HCEC 1CT (cell line): Measurements from ENCODE around the gene SRL.
"Not testable (repeated sequence)": the region's sequence is repeated elsewhere in the genome, so short reads cannot be mapped to it uniquely, and the experiment has no call there.

Source experiments
- DNase-seq: peaks from one replicate; pipeline ENCODE4 v3.0.0-alpha.2; 2017

Gene SRL

DNA sequence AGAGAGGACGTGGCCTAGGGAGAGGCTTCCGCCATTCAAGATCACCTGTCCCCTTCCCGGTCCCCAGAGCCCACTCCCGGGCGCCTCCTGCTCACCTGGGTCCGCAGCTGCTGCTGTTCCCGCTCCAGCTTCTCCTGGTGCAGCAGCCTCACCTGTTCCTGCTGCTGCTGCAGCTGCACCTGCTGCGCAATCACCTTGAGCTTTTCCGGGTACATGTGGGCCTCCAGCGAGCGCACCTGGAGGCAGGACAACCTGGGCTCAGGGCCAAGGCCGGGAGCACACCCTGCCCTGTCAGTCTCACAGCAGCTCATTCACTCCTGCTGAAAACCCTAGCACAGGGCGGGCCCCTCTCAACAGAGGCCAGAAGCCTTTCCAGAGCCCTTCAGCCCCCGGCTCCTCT, 18.5 kb upstream of the SRL start:
- DNase-seq, result no peak

DNA sequence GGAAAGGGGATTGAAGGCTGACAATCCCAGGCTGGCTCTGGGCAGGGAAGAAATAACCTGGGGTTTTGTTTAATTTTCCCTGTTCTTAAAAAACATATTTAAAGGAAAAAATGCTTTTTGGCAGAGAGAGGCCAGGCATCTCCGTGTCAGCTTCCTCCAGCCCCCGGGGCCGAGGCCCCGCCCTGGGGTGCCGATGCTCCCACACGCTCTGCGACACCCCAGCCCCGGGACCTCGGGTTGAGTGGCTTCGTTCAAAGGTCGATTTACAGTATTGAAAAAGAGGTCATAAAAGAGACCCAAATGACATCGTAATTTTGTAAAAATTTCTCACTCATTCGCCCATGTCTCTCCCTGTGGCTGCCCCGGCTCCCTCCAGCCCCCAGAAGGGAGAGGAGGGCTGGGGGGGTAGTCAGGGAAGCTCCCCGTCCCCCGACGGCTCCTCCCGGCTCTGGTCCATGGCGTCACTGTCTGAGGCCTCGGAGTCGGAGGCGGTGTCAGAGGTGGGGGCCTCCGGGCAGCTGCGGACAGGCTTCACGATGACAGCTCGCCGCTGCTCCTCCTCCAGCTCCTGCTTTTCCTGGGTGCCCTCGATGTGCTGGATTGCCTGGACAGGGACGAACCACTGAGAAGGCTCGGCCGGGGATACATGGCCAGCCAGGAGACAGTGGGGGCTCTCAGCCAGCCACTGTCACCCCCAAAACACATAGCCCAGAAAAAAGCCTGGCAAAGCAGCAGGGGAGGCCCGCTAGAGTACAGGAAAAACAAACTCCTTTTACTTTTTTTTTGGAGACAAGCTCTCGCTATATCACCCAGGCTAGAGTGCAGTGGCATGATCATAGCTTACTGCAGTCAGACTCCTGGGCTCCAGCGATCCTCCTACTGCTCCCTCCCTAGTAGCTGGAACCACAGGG, 16.0 kb upstream of the SRL start:
- no peak for DNase-seq

DNA sequence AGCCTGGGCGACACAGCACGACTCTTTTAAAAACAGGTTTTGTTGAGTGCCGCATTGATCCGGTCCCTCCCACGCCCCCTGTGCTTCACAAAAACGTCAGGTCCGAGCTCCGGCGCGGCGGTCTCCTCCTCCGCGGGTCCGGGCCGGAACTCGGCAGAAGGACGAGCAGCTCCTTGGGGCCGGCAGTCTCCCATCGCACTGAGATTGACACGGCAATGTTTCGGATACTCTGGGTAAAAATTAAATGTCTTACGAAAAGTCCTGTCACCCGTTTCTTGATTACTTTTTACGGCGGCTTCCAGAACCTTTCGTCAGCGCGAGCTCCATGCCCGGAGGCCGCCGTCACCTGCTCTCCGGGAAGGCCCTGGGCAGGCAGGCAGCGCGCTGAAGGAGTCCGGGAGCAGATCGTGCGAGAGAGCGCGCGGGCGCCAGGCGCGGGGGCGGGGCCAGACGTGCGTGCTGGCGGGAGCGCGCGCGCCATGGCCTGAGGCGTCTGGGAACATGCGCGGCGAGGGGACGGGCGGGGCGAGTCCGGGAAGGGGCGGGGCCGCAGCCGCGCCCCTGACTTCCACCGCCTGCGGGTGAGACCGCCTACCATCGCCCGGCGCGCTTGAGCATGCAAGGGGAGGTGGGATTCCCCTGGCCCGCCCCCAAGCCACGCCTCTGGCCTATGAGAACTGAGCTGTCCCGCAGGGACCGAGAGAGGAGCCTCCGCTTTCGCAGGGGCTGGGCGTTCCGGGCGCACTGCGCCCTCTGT, 11.7 kb upstream of the SRL start:
- peak; percentile 99 for DNase-seq

DNA sequence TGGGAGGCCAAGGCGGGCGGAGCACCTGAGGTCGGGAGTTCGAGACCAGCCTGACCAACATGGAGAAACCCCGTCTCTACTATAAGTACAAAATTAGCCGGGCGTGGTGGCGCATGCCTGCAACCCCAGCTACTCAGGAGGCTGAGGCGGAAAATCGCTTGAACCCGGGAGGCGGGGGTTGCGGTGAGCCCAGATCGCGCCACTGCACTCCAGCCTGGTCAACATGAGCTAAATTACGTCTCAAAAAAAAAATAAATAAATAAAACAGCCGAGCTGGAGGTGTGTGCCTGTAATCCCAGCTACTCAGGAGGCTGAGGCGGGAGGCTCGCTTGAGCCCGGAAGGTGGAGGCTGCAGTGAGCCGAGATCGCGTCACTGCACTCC, 11.1 kb upstream of the SRL start:
- DNase-seq, result not testable (repeated sequence)

DNA sequence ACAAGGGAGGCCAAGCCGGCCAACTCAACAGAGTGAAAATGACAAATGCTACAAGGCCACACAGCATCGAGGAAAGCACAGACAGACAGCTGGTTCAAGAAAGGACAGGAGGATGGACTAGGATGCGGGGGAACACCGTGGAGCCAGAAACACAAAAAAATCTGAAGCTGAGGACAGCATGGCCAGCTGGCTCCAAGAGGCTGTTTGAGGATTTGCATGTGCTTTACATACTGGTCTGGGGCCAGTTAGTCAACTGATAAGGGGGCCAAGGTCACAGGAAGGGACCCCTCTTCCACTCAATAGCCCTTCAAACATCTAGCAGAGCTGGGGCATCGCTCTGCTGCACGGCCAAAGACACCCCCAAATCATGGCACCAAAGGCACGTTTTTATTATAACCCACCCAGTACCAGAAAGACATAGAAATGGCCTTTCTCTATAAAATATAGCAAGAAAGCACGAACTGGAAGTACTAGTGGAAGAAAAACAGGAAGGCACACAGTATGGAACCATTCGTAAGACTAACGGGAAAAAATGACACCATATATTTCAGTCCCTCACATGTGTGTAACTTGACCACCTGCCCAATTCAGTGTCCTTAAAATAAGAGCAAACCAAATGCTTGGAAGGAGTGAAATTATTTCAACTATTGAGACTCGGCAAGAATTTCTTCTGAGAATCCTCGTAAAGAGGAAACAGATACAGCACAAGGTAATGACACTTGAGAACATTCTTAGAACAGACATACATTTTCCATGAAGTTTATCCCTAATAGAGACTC, 7.8 kb upstream of the SRL start:
- no peak for DNase-seq

DNA sequence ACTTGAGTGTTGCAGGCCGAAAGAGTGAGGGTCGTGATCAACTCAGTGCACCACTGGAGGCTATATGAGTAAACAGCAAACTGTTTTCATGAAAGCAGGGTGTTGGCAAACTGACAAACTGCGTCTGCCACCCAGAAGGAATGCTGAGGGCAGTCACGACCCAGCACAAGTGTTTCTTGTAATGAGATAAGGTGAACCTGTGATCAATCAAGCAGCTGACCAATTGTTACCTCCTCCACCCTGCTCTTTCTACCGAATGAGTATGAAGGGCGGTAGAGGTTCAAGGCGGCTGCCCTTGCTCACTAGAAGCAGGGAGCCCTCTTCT, 5.5 kb upstream of the SRL start:
- no peak for DNase-seq

DNA sequence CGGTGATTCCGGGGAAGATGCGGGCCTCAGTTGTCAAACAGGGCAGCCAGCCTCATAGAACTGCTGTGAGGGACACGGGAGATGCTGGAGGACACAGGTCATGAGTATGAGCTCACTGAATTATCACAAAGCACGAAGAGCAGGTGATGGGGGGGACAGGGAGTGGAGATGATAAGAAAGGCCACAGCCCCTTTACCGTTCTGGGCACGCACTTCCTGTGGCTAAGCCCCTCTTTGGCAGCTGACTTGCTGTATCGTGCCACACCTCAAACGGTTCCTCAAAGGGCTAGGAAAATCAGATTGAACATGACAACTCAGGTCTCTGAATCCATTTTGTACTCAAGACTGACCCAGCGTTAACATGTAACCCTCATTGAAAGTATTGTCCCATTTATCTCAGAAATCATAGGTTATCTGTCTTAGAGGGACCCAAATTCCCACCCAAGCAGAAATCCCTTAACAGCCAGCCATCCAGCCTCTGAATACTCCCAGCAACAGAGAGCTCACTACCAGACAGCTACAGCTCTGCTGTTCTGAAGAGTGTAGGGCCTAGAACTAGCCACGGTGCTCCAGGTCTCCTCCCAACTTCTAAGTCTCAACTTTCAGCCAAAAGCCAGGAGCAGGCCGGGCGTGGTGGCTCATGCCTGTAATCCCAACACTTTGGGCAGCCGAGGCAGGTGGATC, 5.0 kb upstream of the SRL start:
- DNase-seq, result no peak

DNA sequence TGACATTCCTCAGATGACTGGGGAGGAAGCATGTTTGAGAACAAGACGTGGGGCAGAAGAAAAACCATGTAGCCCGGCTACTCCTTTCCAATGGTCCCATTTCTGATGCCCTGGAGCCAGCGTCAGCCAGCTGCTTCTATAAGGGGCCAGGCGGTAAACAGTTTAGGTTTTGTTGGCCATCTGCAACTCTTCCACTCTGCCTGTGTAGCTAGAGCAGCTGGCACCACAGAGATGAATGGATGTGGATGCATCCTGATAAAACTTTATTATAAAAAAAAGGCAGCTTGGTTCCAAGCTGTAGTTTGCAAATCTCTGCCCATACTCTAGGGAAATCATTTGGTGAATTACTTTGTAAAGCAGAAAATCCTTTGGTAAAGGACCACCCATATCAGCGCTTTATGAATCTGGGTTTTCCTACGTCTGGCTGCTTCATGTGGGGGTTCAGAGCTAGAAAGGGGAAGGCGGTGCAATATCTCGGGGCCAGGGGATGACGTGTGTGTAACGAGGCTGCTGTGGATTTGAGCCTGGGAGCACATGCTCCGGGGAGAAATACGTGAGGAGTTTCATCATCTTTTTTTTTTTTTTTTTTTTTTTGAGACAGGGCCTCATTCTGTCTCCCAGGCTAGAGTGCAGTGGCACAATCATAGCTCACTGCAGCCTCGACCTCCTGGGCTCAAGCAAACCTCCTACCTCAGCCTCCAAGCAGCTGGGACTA, 3.4 kb upstream of the SRL start:
- peak; percentile 20 for DNase-seq

DNA sequence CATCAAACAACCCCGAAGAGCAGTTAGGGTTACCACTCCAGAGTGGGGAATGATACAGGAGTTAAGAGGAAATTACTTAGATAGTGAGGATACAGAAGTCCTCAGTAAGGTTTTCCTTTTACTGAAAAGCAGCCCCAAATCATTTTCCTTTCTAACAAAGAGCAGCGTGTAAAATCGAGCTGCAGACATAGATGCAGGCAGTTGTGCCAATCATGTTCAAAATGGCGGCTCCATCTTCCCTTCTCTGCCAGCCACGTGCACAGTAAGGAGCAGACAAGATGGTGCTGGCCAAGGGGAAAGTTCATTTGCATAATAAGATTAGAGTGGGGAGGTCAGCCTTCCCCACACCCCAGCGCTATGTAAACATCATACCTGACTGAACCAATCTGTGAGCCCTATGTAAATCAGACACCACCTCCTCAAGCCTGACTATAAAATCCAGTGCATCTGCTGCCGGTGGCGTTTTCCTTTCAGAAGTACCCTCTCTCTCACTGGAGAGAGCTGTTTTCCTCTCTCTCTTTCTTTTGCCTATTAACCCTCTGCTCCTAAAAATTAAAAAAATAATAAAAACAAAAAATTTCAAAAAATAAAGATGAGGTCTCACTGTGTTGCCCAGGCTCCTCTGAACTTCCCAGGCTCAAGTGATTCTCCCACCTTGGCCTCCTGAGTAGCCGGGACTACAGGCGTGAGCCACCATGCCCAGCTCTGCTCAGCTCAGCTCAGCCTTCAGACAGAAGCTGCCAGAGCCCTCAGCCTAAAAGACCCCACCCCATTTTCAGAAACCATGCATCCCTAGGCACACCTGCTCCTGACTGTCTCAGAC, 2.6 kb upstream of the SRL start:
- DNase-seq, result no peak

DNA sequence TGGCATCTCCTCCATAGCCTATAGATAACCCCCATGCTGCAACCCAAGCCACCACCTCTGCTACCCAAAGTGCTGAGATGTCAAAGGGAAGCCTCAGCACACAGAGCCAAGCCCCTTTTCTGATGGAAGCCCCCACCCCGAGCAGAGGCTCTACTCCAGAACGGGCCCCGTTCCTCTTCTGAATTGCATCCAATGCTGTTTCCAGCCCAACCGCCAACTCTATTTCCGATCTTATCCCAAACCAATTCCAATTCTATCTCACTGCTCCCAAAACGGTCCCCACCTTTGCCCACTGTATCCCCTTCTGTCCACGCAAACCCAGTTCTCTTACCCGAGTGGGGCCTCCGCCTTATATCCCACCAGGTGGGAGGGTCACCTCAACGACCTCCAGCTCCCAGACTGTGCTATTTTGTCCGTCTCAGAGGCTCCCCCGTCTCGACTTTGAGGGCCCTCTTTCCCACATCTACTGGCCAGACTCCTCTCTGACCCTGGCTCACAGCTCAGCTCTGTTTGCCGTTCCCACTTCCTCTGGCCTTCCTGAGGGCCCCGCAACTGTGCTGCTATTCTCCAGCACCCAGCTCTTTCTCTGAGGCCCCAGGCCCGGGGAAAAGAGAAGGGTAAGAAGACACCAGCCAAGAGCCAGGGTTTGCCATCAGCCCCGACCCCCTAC, 487 bp downstream of the SRL start:
- DNase-seq, result no peak

DNA sequence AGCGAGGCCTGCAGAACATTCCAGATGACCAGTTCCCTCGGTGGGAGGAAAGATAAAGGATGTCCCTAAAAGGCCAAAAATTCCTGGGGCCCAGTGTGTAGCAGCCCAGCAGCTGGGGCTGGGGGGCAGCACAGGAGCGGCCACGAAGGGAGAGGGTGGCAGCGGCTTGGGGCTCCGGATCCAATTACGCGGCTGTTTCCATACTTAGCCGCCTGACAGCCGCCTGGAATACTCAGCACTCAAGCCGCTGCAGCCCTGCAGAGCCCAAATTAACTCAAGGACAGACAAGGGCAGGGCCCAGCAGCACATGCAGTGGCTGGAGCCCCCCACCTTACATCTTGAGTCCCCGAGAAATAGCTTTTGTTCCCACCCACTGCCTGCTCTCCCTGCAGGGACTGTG, 1.3 kb downstream of the SRL start:
- DNase-seq, result no peak

DNA sequence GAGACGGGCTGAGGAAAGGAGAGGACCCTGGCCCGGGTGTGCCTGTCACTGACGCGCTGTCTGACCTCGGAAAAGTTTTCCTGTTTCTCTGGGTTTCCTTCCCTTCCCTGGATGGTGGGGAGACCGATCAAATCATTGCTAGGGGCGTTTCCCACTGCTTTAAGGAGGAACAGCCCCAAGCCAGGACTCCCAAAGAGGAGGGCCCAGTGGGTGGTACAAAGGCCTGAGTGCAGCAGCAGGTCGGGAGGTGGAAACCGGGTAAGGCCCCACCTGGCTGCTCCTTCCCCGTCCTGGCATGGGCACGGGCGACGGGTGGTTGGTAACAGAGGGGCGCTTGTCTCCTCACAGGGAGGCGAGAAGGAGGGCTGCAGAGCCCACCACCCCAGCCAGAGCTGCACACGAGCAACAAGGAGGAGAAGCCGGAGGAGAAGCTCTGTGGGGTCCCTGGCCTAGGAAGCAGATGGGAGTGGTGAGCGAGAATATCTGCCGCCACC, 2.2 kb downstream of the SRL start:
- no peak for DNase-seq

DNA sequence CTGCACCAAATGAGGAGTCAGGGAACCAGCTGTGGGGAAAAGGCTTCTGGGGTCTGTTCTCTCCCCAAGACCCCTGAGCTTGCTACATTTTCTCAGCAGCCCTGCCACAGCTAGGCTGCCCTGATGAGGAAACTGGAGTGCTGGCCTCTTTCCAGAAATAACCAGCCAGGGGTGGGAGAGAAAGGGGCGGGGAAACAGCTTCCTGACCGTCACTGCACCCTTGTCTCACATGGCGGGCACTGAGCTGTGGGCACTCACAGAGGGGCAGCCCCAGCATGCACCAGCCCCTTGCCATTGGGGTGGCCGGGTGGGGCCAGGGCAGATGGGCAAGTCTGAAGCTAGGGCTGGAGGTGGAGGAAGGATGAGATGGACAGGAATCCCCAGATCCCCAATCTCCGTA, 2.9 kb downstream of the SRL start:
- DNase-seq, result no peak

DNA sequence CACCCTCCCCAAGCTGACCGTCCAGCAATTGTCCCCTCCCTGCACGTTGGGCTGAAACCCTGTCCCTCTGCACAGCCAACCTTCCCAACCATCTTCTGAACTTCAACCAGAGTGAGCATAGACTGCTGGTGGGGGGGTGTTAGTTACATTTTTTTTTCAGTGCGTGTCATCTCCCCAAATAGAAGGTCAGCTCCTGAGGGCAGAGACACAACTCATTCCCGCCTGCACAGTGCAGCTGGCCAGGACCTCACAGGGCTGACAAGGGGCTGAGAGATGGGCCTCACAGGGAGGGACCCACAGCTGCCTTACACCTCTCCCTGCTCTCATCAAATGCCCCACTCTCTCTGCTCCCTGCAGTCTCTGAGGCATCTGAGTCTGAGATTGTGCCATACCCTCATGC, 8.4 kb downstream of the SRL start:
- peak; percentile 24 for DNase-seq

DNA sequence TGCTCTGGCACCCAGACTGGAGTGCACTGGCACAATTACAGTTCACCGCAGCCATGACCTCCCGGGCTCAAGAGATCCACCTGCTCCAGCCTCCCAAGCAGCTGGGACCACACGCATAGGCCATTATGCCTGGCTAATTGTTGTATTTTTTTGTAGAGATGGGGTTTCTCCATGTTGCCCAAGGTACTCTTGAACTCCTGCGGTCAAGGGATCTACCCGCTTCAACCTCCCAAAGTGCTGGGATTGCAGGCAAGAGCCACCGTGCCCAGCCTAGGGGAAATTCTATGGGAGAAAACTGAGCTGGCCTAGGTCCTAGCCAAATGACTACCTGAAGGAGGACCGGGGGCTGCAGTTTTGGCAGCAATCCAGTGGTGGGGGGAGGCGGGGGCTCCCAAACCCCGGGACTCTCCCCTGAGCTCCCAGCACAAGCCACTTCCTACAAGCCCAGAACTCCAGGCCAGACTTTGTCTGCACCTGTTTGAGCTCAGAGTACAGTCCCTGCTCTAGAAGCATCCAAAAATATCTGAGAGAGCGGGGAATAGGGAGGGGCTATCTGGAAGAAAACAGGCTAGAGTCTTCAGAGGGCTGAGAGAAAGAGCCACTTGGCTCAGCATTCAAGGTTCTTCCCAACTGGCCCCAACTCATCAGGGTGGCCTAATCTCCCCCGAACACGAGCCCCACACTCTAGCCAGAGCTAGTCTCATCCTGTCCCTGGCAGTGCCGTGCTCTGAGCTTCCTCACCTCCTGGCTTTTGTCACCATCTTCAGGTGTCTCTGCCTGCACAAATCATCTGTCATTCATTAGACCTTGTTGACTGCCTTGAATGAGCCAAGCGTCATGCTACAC, 9.1 kb downstream of the SRL start:
- no peak for DNase-seq

DNA sequence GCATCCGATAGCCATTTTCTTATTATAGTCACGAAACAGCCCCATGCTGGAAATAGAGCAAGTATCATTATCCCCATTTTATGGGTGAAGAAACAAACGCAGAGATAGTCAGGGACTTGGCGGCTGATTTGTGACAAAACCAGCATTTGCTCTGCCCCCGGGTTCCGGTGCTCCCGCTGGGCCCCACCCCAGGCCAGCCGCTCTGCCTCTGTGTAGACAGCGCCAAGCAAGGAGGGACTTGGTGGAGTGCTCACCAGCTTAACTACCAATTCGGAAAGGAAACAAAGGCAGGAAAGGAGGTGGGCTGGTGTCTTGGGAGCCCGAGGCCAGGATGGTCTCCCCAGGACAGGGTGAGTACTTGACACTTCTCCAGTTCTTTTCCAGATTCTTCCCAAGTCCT, 10.0 kb downstream of the SRL start:
- DNase-seq, result no peak

DNA sequence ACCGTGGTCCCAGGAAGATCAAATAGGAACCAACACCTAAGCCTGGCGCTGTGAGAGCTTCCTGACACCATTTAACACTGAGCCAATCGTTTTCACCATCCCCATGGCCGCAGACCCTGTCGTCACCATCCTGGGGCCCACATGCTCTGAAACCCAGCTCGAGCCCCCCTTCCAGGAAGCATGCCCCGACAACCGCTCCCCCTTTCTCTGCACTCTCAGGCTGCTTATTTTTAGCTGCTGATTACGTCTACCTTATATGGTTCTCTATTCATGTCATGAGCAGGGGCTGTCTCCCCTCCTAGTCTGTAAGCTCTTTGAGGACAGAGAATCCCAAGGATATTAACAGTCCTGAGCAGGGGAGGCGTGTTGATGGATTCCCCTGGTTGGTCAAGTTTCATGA, 10.5 kb downstream of the SRL start:
- DNase-seq, result no peak

DNA sequence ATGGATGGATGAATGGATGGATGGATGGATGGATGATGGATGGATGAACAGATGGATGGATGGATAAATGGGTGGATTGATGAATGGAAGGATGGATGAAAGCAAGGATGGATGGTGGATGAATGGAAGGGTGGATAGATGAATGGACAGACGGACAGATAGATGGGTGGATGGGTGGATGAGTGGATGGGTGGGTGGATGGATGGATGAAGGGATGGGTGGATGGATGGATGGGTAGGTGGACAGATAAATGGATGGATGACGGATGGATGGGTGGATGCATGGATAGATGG, 14.9 kb downstream of the SRL start:
- DNase-seq, result no peak

DNA sequence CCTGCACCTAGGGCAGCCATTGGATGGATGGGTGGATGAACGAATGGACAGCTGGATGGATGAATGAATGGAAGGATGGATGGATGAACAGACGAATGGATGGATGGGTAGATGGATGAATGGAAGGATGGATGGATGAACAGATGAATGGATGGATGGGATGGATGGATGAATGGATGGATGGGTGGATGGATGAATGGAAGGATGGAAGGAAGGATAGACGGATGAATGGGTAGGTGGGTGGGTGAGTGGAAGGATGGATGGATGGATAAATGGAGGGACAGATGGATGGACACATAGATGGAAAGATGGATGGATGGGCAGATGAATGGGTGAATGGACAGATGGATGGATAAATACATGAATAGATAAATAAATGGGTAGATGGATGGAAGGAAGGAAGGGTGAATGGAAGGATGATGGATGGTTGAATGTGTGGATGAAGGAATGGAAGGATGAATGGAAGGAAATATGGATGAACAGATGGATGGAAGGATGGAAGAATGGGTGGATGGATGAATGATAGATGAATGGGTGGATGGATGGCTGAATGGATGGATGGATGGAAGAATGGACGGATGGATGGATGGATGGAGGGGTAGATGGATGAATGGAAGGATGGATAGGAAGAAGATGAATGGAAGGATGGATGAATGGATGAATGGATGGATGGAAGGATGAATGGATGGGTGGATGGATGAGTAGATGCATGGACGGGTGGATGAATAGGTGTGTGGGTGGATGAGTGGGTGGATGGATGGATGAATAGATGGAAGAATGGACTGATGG, 15.4 kb downstream of the SRL start:
- no peak for DNase-seq
